AG04450 (cell line): ENCODE data around the gene TPX2. TPM values are rescaled to one million over a fixed set of nuclear protein-coding genes. Genes with fewer than 3 reads are reported as not detected.

Source experiments
- CTCF ChIA-PET: fragments of 300-600, 350-600 bp; formaldehyde crosslinking; extraction: SDS; loops from one replicate; lab custom pipeline; 2022; ENCODE audit warnings: antibody characterized with exemption, inconsistent platforms; lab: Charles Lee
- POLR2A ChIA-PET: fragments of 350-600 bp; formaldehyde crosslinking; extraction: SDS; loops from one replicate; lab custom pipeline; 2021; ENCODE audit warnings: antibody characterized with exemption, inconsistent platforms; lab: Yijun Ruan, JAX
- DNase-seq: peaks from one replicate; pipeline ENCODE4 v3.0.0-alpha.2; 2011; ENCODE audit warnings: low read depth, low spot score
- H3K27ac ChIP-seq: one replicate; pipeline ENCODE4 v1.5.1; 2012; ENCODE audit warnings: low read depth, low read length, control low read depth
- H3K27me3 ChIP-seq: one replicate; pipeline ENCODE4 v1.6.0; 2012; ENCODE audit warnings: low read length; ENCODE audit not compliant: control insufficient read depth, insufficient read depth
- H3K4me3 ChIP-seq: 2 replicates; pipeline ENCODE4 v1.5.1; 2011; ENCODE audit warnings: mild to moderate bottlenecking, low read depth, low read length, control low read depth
- H3K9me3 ChIP-seq: 2 replicates; pipeline ENCODE4 v1.5.1; 2012; ENCODE audit warnings: low read length; ENCODE audit not compliant: control insufficient read depth, insufficient read depth
- CTCF ChIP-seq: IDR thresholded peaks from 2 replicates; pipeline ENCODE4 v1.5.1; 2011; ENCODE audit warnings: low read depth, low read length, control low read depth, inconsistent platforms
- polyA plus RNA-seq: library from polyadenylated mRNA; depleted of rRNA; stranded (reverse); fragments of >200 nt; gene quantifications from 2 replicates; pipeline ENCODE4 v1.2.3, GENCODE V29; 2011

Gene TPX2
- polyA plus RNA-seq, 1 experiment = 24.4 TPM

GRCh38 chr20:31838646-31839292, 99.7 kb downstream of the TPX2 start:
- no peaks in the 10 kb centered on the region; the same call in 1 of the 2 replicates for H3K9me3 ChIP-seq
- H3K4me3 ChIP-seq = no peak overlapping the region
- no peak overlapping the region for H3K27ac ChIP-seq
- DNase-seq = no peak
- POLR2A ChIA-PET = interaction anchor here (0.6 kb wide), 1 partner anchor 228 kb away, joined by 4 read pairs; no protein-coding TSS in a partner anchor
- CTCF ChIA-PET = interaction anchor here (0.6 to 4.9 kb wide), 6 partner anchors 8 to 193 kb away, joined by 3 to 25 read pairs (median 14); partner anchors contain the start of gene PDRG1
- H3K27me3 ChIP-seq = peaks cover 1% of the 10 kb centered on the region
- TF ChIP-seq CTCF = no peak

- DNase-seq = no peak
- CTCF ChIA-PET = interaction anchor here (1.1 to 2.0 kb wide), 2 partner anchors 13 to 17 kb away, joined by 4 to 5 read pairs; no protein-coding TSS in a partner anchor
- Histone ChIP-seq H3K9me3 (no peaks in the 10 kb centered on the region; the same call in 1 of the 2 replicates), H3K27ac (no peak overlapping the region), H3K27me3 (peaks cover 2% of the 10 kb centered on the region), H3K4me3 (no peak overlapping the region)
- TF ChIP-seq CTCF = no peak
- POLR2A ChIA-PET = no interaction called here
Observed at GRCh38 chr20:31839782-31840487, 100.8 kb downstream of the TPX2 start.

- Histone ChIP-seq H3K27me3 (peaks cover 2% of the 10 kb centered on the region), H3K4me3 (no peak overlapping the region), H3K27ac (no peak overlapping the region), H3K9me3 (no peaks in the 10 kb centered on the region)
- ChIA-PET CTCF (interaction anchor here (1.1 to 2.0 kb wide), 2 partner anchors 12 to 18 kb away, joined by 4 to 5 read pairs; no protein-coding TSS in a partner anchor), POLR2A (no interaction called here)
- no peak for DNase-seq
- no peak for TF ChIP-seq CTCF
Observed at GRCh38 chr20:31840906-31841816, 102.1 kb downstream of the TPX2 start.

- H3K27ac ChIP-seq = no peak overlapping the region
- ChIA-PET CTCF (interaction anchor here (1.0 to 1.1 kb wide), 2 partner anchors 11 to 13 kb away, joined by 3 to 4 read pairs; no protein-coding TSS in a partner anchor), POLR2A (no interaction called here)
- H3K27me3 ChIP-seq = peaks cover 2% of the 10 kb centered on the region
- no peak for DNase-seq
- no peak for TF ChIP-seq CTCF
- no peak overlapping the region for H3K4me3 ChIP-seq
- H3K9me3 ChIP-seq = no peaks in the 10 kb centered on the region
Observed at GRCh38 chr20:31841928-31842327, 102.8 kb downstream of the TPX2 start.
